NCI-H128 (cell line): Measurements from ENCODE around the gene SYNE4.
A peak's percentile ranks its signal among the peaks of the same experiment; 100 is the strongest.

Source experiments
- DNase-seq: peaks from one replicate; lab custom pipeline; 2025; ENCODE audit not compliant: unreplicated experiment; lab: John Stamatoyannopoulos, UW

Gene SYNE4

DNA sequence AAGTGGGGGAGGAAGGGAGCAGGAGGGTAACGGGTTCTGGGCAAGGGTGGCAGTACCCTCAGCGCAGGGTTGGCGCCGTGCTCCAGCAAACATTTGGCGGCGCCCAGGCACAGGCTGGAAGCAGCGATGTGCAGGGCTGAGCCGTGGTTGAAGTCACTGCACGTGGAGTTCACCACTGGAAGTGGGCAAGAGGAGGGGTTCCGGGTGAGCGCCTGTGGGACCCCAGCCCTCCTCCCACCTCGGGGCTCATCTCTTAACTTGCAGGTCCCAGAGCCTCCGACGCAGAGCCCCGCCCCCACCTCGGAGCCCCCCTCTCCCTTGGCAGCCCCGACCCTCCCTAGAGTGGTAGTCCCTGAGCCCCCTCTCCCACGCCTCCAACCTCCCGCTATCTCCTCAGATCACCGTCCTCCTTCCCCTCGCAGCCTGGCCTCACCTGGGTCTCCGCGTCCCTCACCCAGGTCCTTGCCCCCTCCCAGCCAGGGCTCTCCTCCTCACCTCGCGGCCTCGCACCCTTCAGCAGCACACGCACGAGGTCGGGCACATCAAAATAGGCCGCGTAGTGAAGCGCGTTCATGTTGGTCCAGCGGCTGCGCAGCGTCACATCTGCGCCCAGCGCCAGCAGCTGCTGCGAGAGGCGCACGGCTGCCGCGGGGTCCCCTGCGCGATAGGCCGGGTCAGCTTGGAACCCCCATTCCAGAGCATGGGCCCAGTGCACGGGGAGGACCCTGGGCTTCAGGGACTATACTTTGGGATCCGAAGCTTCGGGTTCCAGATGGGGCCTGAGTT lies 17.7 kb upstream of the SYNE4 start:
- DNase-seq, result no peak

DNA sequence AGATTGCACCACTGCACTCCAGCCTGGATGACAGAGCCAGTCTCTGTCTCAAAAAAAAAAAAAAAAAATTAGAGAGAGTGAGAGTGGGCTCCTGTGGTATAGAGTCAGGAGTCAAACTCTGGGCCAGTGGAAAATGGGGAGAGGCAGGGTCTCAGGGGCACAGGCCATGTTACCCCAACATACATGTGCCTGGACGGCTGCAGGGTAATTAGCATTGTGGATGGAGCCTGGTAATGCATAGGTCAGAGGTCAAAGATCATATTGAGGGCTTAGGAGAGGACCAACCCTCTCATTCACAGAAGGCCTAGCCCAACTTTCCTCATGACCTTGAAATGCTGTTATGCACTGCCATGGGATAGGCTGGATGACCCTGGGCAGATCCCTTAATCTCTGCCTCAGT lies 16.9 kb upstream of the SYNE4 start:
- no peak for DNase-seq

DNA sequence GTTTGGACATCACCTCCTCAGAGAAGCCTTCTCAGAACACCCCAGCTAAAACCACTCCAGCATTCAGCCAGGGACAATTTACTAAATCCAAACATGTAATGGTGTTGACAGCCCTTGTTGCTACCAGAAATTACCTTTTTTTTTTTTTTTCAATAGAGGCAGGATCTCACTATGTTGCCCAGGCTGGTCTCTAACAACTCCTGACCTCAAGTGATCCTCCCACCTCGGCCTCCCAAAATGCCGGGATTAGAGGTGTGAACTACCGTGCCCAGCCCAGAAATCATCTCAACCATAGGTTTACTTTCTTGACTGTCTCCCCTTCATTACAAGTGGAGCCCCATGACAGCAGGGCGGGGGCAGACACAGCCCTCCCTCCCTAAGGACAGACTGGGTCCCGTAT lies 14.8 kb upstream of the SYNE4 start:
- DNase-seq, result no peak

DNA sequence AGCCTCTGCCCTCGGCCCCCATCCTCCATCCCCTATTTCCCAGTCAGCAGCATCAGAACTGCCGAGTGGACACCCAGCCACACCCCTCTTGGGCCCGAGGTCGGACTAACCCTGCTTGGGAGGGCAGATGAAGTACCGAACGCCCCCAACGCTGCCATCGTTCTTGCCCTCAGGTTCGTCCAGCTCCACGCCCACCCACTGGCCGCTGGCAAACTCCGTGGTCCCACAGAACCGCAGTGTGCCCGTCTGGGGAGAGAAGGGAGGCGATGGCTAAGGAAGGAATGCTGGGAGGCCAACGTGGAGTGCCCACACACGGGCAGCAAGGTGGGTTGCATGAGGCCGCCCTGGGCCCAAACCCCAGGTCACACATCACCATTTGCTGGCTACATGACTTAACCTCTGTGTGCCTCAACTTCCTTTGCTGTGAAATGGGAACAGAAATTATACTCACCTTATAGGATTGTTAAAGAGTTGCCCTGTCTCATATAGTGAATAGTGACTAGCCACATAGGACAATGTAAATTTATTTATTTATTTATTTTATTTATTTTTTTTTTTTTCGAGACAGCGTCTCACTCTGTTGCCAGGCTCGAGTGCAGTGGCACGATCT lies 10.6 kb upstream of the SYNE4 start:
- DNase-seq, result no peak

DNA sequence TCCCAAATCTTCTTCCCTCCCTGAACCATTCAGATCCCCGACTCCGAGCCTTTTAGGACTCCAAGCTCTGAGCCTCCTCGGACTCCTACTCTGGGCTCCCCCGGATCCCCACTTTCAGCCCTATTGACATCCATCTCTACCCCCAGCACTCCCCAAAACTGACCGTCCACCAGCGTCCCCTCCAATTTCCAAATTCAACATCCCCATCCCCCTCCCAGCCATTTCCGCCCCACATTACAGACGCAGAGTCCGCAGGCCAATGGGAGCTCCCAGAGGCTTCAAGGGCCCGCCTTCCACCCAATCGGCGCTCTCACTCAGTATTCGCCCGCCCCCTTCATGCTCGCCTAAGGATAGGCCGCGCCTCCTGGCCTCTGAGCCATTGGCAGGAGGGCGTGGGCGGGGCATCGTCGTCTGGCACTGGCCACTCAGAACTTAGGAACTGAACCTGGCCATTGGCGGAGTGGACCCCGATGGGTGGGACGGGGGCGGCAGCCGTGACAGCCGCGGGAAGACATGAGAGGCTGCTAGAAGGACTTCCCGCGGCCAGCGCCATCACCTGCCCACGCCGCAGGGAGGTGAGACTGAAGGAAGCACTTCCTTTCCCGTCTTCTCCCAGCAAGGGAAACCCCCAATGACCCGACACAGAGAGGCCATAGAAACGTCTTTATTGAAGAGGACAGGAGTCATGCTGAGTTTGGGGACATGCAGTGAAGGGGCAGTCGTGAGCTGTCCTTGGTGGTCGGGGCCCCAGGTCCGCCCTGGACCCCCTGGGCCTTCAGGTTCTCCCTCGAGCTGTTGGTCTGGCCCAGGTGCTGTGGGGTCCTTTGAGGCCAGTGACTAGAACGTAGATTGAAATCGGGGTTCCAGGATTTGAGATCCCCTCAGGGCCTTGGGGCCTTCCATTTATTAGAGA lies 5.7 kb upstream of the SYNE4 start, which contains the start of gene ALKBH6:
Gene ALKBH6, minus strand, starts transcription at position 202 of the 913 bp plus-strand sequence. CDS start 816 bp downstream, outside the sequence.
- DNase-seq, result peak; percentile 99

DNA sequence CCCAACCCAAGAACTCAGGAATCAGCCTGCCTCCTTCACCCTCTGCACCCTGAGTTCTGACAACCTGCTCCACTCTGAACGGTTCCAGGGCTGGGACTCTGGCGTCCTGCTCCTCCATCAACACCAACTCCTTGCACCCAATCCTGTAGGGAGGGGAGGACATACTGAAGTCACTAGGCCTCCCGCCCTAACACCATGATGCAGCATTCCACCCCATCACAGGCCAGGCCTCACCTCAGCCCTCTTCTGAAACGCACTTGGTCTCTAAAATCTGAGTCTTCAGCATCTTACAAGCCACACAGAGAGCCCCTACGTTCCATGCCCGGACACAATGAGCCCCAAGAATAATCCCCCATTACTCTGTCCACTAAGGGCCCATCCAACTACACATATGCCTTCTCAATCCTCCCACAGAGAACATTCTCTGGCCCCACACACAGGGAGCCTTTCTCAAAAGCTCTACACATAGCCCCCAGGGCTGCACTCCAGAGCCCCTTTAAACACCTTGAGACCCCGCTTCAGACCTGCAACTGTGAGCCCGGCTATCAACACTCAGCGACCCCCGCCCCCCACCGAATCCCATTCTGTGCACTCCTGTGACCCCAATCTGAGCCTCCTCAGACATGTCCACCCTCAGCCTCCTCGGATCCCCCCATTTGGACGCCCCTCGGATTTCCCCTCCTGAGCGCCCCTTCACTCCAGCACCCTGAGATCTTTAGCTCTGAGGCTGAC lies 4.8 kb upstream of the SYNE4 start:
- DNase-seq, result no peak

DNA sequence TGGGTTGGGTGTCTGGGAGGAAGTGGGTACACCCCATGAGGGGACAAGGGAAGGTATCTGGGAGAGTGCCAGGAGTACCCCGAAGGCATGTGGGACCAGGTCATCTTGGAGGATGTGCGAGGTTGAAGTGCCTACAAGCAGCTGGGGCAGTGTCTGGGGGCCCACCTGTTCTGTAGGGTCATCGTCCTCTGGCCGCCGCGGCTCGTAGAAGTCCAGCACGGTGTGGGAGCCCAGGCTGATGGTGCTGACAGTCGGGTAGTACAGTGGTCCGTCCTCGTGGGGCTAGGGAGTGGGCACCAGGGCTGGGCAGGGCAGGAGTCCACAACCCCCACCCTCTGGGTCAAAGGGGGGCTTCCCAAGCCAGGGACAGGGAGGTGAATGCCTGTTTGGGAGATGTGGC lies 1.8 kb upstream of the SYNE4 start:
- DNase-seq, result no peak

DNA sequence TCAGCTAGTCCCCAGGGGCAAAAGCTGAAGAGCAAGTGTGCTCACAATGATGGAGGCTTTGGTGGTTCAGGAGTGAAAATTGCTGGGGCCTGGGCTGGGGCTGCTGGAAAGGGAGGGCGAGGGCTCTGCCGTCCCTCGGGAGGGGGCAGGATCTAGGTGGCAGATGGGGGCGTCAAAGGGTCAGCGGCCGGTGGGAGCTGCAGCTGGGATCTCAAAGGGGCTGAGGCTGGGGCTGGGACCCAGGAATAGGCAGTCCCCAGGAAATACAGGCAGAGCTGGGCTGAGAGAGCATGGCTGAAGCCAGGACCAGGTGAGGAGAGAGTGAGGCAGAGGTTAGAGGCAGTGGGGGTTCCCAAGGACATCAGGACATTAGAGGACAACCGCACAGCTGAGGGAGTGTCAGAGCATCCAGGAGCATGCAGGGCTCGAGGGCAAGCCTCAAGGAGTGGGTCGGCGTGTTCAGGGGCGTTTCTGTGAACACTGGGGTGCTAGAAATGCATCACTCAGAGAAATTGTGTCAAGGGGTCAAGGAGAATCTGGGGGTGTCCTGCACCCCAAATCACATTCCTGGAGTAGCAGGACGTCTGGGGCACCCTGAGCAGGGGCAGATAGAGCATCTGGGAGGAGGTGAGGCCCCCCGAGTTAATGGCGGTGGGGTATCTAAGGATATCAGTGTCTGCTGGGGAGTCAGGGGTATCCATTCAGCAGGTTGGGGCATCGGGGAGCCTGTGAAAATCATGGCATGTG lies 1.2 kb upstream of the SYNE4 start:
- DNase-seq, result no peak

DNA sequence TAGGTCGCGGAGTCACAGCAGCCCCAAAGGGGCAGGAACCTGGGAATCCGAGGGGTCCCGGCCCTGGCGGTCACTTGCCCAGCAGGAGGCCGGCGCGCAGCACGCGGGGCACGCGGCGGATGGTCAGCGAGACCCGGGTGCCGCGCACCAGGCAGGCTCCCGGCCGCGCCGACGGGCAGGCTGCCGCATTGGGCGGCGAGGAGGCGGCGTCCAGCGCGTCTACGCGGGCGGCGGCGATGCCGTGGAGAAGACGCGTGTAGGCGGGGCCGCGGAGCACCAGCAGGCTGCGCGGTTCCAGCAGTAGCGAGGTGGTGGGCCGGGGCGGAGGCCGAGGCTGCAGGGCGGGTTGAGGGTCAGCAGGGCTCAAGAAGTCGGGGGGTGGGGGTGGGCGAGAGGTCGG lies 607 bp upstream of the SYNE4 start:
- peak; percentile 23 for DNase-seq

DNA sequence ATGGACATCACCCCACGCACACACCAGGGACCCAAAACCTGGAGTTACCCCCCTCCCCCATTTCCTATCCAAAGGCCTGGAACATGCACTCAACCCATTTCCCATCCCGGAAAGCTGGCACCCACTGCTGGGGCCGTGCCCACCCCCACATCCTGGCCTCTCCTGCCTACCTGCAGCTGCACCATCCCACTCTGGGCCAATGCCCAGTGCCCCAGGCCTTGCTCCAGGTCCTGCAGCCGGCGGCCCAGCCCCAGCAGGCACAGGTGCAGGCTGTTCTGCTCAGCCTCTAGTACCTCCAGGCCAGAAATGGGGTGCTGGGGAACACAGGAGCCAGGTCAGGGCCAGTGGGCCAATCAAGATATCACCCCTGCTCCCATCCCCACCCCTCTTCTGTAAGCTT lies 1.7 kb downstream of the SYNE4 start:
- DNase-seq, result no peak

DNA sequence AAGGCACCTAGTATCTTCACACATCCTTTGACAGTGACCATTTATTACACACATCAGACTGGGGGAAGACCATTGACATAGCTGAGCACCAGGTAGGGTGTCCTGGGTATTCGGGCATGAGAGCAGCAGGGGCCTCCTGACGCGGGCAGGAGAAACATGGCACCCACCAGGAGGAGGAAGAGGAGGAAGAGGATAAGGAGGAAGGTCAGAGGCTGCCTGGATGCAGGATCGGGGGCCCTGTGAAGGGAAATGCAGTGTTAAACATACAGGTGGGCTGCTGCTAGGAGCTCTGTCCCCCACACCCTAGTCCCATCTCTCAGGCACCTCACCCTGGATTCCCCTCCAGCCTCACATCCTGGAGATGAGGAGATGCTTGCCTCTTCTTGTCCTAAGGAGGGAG lies 5.3 kb downstream of the SYNE4 start:
- DNase-seq, result no peak

DNA sequence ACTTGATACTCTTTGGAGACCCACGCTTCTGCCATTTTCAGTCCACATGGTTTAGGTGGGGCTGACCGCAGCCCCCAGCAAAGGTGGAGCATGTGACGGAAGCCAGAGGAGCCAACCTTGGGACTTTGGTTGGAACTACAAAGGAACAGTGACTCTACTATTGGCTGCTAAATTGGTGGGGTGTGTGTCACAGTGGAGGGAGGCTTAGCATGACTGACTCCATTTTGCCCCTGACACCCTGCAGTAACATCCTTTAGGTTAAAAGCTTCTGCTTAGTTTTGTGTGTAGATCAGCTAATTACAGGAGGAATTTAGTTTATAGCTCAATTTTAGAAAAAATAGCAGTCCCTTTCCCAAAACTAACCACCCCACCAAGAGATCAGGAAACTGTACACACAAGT lies 7.0 kb downstream of the SYNE4 start:
- DNase-seq, result no peak

DNA sequence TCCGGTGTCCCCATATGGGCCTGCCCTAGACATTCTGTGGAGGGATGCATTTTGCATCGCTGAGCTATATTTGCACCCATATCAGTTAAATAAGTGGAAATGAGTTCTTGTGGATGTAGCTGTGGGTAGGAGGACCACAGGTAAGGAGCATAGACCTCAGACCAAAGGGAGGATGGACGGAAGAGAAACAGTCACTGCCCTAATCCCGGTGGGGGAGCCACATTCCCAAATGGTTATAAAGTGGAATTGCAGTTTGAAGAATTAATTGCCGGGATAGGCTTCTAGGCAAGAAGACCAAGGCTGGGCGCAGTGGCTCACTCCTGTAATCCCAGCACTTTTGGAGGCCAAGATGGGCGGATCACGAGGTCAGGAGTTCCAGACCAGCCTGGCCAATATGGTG lies 11.8 kb downstream of the SYNE4 start:
- DNase-seq, result no peak

DNA sequence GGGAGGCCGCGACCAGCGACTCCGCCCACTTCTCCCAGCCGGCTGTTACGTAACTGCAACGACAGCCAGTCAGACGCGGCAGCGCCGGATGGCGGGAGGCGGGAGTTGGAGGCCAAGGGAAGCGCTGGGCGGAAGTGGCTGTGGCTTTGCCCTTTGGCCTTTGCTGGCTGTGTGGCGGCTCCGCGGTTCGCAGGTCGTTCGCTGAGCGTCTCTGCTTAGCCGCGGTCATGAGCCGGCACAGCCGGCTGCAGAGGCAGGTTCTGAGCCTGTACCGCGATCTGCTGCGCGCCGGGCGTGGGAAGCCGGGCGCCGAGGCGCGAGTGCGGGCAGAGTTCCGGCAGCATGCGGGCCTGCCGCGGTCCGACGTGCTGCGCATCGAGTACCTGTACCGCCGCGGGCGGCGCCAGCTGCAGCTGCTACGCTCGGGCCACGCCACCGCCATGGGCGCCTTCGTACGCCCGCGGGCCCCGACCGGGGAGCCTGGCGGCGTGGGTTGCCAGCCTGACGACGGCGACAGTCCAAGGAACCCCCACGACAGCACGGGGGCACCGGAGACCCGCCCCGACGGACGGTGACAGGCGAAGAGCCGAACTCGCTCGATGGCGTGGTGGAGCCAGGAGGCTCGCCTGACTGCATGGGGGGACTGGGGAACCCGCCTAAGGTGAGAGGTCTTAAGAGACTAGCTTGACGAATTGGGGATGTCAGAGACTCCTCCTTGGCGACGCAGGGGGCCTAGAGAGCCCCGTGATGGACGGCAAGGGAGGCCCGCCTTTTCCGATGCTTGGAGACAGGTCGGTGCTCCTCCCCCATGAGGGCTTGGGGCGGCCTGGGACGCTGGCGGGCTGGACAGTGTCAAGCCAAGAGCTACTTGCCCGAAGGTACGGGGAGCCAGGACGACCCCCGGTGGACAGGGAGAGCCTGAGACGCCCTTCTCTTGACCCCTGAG lies 13.3 kb downstream of the SYNE4 start, which contains the start of gene SDHAF1:
Gene SDHAF1, plus strand, starts transcription at position 141 of the 946 bp plus-strand sequence. Its CDS starts 87 bp downstream, at position 228.
- peak; percentile 90 for DNase-seq

DNA sequence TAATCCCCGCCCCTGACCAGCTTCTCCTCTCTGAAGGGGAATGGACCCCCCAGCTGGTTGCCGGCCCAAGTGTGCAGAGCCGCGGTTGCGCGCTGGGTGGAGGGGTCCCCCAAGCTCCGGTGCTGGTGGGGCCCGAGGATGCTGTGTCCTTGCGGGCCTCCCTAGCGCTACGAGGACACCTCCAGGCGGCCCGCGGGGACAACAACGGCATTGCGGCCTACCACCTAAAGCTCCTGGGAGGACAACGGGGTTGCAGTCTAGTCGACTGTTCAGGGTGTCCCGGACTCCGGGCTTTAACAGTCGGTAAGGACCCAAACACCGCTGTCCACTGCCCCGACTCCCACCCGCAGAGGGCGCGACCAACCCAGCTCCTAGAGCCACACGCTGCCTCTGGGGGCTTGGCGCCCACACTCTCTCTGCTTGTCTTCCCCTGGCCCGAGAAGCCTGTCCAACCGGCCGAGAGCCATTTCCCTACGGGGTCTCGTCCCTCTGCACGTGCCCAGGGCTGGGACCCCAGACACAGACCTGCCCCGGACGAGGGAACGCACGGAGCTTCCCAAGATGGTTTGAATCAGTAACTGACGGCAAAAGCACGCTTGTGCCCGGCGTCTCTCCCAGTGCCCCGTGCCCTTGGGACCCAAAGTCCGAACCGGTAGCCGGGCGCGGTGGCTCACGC lies 14.6 kb downstream of the SYNE4 start:
- DNase-seq, result no peak

DNA sequence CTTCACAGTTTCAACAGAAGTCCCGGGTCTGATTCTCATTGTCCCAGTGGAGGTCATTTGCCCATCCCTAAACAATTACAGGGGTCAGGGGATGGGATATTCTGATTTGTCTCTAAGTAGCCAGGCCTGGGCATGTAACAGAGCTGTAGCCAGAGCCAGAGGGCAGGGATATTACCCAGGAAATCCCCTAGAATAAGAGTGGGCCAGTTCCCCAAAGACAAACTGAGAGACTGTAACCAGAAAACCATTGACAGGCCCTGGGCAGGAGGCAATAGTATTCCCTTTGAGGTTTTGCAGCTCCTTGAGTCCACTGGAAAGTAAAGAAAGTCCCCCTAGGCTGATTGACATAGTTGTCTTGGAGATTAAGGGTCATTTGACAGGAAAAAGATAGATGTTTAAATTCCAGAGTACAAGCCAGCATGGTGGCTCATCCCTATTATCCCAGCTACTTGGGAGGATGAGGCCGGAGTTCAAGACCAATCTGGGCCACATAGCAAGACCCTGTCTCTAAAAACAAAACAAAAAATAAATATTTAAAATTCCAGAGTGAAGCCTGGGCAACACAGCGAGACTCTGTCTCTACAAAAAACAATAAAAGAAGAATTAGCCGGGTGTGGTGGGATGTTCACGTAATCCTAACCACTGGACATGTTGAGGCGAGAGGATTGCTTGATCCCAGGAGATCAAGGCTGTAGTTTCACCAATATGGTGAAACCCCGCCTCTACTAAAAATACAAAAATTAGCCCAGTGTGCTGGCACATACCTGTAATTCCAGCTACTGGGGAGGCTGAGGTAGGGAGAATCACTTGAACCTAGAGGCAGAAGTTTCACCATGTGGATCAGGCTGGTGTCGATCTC lies 15.5 kb downstream of the SYNE4 start:
- DNase-seq, result no peak

DNA sequence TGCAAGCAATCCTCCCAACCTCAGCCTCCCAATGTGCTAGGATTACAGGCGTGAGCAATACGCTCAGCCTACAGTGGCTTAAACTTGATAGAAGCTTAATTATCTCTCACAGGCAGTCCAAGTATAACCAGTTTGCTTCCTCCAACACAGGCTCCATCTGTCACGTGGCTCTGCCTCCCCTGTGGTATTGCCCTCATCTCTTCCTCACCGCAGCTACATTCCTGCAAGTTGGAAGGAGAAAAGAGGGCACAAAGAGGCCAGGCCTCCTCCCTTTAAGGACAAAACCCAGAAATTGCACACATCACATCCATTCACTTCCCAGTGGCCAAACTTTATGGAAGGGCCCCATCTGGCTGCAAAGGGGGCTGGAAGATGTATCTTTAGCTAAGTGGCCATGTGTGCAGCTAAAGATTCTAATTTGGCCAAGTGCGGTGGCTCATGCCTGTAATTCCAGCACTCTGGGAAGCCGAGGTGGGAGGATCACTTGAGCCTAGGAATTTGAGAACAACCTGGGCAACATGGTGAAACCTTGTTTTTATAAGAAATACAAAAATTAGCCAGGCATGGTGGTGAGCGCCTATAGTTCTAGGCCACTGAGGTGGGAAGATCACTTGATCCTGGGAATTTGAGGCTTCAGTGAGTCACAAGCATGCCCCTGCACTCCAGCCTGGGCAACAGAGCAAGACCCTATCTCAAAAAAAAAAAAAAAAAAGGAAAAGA lies 16.7 kb downstream of the SYNE4 start:
- no peak for DNase-seq
